NCI-H2107 treated with DMSO at 0.1 percent for 48 hours (cell line): ENCODE data around the gene ANKRD53.
"Not testable (repeated sequence)": the region's sequence is repeated elsewhere in the genome, so short reads cannot be mapped to it uniquely, and the experiment has no call there.

ENCODE experiments used
- DNase-seq: peaks from one replicate; lab custom pipeline; 2025; ENCODE audit not compliant: unreplicated experiment; lab: John Stamatoyannopoulos, UW

Gene ANKRD53

GRCh38 chr2:71006323-71006722, 27.9 kb downstream of the ANKRD53 start:
- no peak for DNase-seq

GRCh38 chr2:71006955-71007799, 28.7 kb downstream of the ANKRD53 start:
- DNase-seq, result no peak

- no peak for DNase-seq
These were observed 29.9 kb downstream of the ANKRD53 start for GRCh38 chr2:71008342-71008741.

GRCh38 chr2:71011786-71012185, 33.4 kb downstream of the ANKRD53 start:
- DNase-seq, result not testable (repeated sequence)

GRCh38 chr2:71018625-71019024, 40.2 kb downstream of the ANKRD53 start:
- DNase-seq, result no peak

- not testable (repeated sequence) for DNase-seq
These were observed 41.6 kb downstream of the ANKRD53 start for GRCh38 chr2:71019989-71020388.

- DNase-seq, result not testable (repeated sequence)
These were observed 43.0 kb downstream of the ANKRD53 start for GRCh38 chr2:71021394-71021793.

GRCh38 chr2:71023553-71024243, 45.3 kb downstream of the ANKRD53 start:
- DNase-seq, result not testable (repeated sequence)
